GM23338 (cell line): ENCODE measurements around the gene RIPK4. TPM values are rescaled to one million over a fixed set of nuclear protein-coding genes. Genes with fewer than 3 reads are reported as not detected.

Experiments
- ATAC-seq: fragments of 200-7000 bp; cut with Tn5 transposase; 3 replicates; pipeline ENCODE4 v1.9.1; 2020
- DNase-seq: peaks from one replicate; pipeline ENCODE4 v3.0.0-alpha.2; 2015; ENCODE audit warnings: low spot score
- H2AFZ ChIP-seq: fragments of 200-600 bp; sonication (generic); 2 replicates; pipeline ENCODE4 v1.8.0; 2016; ENCODE audit warnings: antibody characterized with exemption, mild to moderate bottlenecking, moderate library complexity
- H3F3A ChIP-seq: fragments of 200-600 bp; sonication (generic); replicated peaks from 2 replicates; pipeline ENCODE4 v1.8.0; 2017; ENCODE audit warnings: antibody characterized with exemption, mixed run types, low read depth
- H3K27ac ChIP-seq: fragments of 200-600 bp; sonication (generic); 2 replicates; pipeline ENCODE4 v1.6.1; 2016; ENCODE audit warnings: low read depth
- H3K27me3 ChIP-seq: fragments of 200-600 bp; sonication (generic); 2 replicates; pipeline ENCODE4 v1.8.0; 2016; ENCODE audit warnings: mild to moderate bottlenecking, mixed run types, moderate library complexity; ENCODE audit not compliant: insufficient read depth
- H3K36me3 ChIP-seq: fragments of 200-600 bp; sonication (generic); 2 replicates; pipeline ENCODE4 v1.8.0; 2016; ENCODE audit warnings: mild to moderate bottlenecking; ENCODE audit not compliant: insufficient read depth
- H3K4me1 ChIP-seq: fragments of 200-600 bp; sonication (generic); 2 replicates; pipeline ENCODE4 v1.8.0; 2016; ENCODE audit warnings: mild to moderate bottlenecking, moderate library complexity; ENCODE audit not compliant: insufficient read depth
- H3K4me2 ChIP-seq: fragments of 200-600 bp; sonication (generic); 2 replicates; pipeline ENCODE4 v1.7.1; 2017; ENCODE audit warnings: mixed run types
- H3K4me3 ChIP-seq: fragments of 200-600 bp; sonication (generic); 2 replicates; pipeline ENCODE4 v1.6.1; 2016; ENCODE audit warnings: mixed run types
- H3K79me2 ChIP-seq: fragments of 200-600 bp; sonication (generic); replicated peaks from 2 replicates; pipeline ENCODE4 v1.8.0; 2017; ENCODE audit warnings: mild to moderate bottlenecking; ENCODE audit not compliant: insufficient read depth
- H3K9me2 ChIP-seq: fragments of 200-600 bp; sonication (generic); 2 replicates; pipeline ENCODE4 v1.8.0; 2017; ENCODE audit not compliant: insufficient read depth
- H4K20me1 ChIP-seq: fragments of 200-600 bp; sonication (generic); replicated peaks from 2 replicates; pipeline ENCODE4 v1.8.0; 2017; ENCODE audit warnings: mild to moderate bottlenecking; ENCODE audit not compliant: insufficient read depth
- H3K27ac Mint-ChIP-seq: 2 replicates; pipeline ENCODE4 v1.8.0; 2020; ENCODE audit warnings: inconsistent platforms, mild to moderate bottlenecking, moderate library complexity, mixed read lengths
- H3K27me3 Mint-ChIP-seq: 3 replicates; pipeline ENCODE4 v1.8.0; 2022; ENCODE audit warnings: low read depth, mild to moderate bottlenecking, moderate library complexity, mixed read lengths, inconsistent platforms; ENCODE audit not compliant: insufficient read depth, poor library complexity
- H3K36me3 Mint-ChIP-seq: 3 replicates; pipeline ENCODE4 v1.8.0; 2021; ENCODE audit warnings: low read depth, mild to moderate bottlenecking, inconsistent platforms, moderate library complexity, mixed read lengths
- H3K4me1 Mint-ChIP-seq: 3 replicates; pipeline ENCODE4 v1.8.0; 2020; ENCODE audit warnings: mild to moderate bottlenecking, inconsistent platforms, mixed read lengths
- H3K4me3 Mint-ChIP-seq: 3 replicates; pipeline ENCODE4 v1.8.0; 2021; ENCODE audit warnings: moderate library complexity, mild to moderate bottlenecking, inconsistent platforms, mixed read lengths
- H3K9me3 Mint-ChIP-seq: 3 replicates; pipeline ENCODE4 v1.8.0; 2020; ENCODE audit warnings: moderate library complexity, mild to moderate bottlenecking, inconsistent platforms, mixed read lengths
- CREB1 ChIP-seq: fragments of 250-450 bp; sonication (Bioruptor Pico); IDR thresholded peaks from 2 replicates; pipeline ENCODE4 v1.5.0; 2020; ENCODE audit warnings: low read depth, mild to moderate bottlenecking, moderate library complexity
- EZH2 ChIP-seq: fragments of 200-600 bp; sonication (generic); IDR thresholded peaks from one replicate; pipeline ENCODE4 v1.8.0; 2017; ENCODE audit warnings: antibody characterized with exemption, mild to moderate bottlenecking, low read depth; ENCODE audit not compliant: unreplicated experiment
- EZH2phosphoT487 ChIP-seq: fragments of 200-600 bp; sonication (generic); IDR thresholded peaks from one replicate; pipeline ENCODE4 v1.8.1; 2018; ENCODE audit warnings: antibody characterized with exemption; ENCODE audit not compliant: unreplicated experiment
- JUNB ChIP-seq: IDR thresholded peaks from one replicate; pipeline ENCODE4 v1.6.1; 2016; ENCODE audit warnings: antibody characterized with exemption; ENCODE audit not compliant: unreplicated experiment
- NANOG ChIP-seq: IDR thresholded peaks from 2 replicates; pipeline ENCODE4 v1.6.1; 2016; ENCODE audit warnings: antibody characterized with exemption, borderline replicate concordance
- POLR2AphosphoS5 ChIP-seq: IDR thresholded peaks from 2 replicates; pipeline ENCODE4 v1.6.1; 2016; ENCODE audit warnings: antibody characterized with exemption, low read depth
- ZNF114 ChIP-seq: fragments of 250-450 bp; sonication (Bioruptor Pico); IDR thresholded peaks from 2 replicates; pipeline ENCODE4 v1.5.0; 2020; ENCODE audit warnings: mild to moderate bottlenecking, moderate library complexity
- ZNF331 ChIP-seq: fragments of 250-450 bp; sonication (Bioruptor Pico); IDR thresholded peaks from 2 replicates; pipeline ENCODE4 v1.5.0; 2020; ENCODE audit warnings: low read depth, mild to moderate bottlenecking, moderate library complexity
- polyA plus RNA-seq: library from polyadenylated mRNA; unstranded; fragments of >200 nt; fragmentation: Nextera tagmentation; extraction: Ambion mirVana; gene quantifications from 2 replicates; pipeline ENCODE4 v1.2.1, GENCODE V29; 2016
- total RNA-seq: library from RNA; depleted of rRNA; stranded (reverse); fragments of >200 nt; shearing (Covaris generic); gene quantifications from 2 replicates; pipeline ENCODE4 v1.2.3, GENCODE V29; 2014
- TF ChIP-seq, protein P1 (sequence below), 2 experiments: fragments of 200-600 bp in 1 of 2; sonication (generic) in 1 of 2; conservative IDR thresholded peaks; 2 replicates each; pipeline versions ENCODE4 v1.5.1 to v1.6.1; 2016 to 2017; ENCODE audit warnings: antibody characterized with exemption in 2 of 2, low read depth in 2 of 2, mild to moderate bottlenecking in 2 of 2, moderate library complexity in 1 of 2
- TF ChIP-seq, protein P2 (sequence below): IDR thresholded peaks from one replicate; pipeline ENCODE4 v1.6.1; 2018; ENCODE audit warnings: antibody characterized with exemption; ENCODE audit not compliant: unreplicated experiment
- TF ChIP-seq, protein P3 (sequence below): IDR thresholded peaks from 2 replicates; pipeline ENCODE4 v1.6.1; 2016; ENCODE audit warnings: antibody characterized with exemption

Gene RIPK4
- total and polyA plus RNA-seq, 2 experiments from 2014 or later: 2.5 to 9.9 TPM

DNA sequence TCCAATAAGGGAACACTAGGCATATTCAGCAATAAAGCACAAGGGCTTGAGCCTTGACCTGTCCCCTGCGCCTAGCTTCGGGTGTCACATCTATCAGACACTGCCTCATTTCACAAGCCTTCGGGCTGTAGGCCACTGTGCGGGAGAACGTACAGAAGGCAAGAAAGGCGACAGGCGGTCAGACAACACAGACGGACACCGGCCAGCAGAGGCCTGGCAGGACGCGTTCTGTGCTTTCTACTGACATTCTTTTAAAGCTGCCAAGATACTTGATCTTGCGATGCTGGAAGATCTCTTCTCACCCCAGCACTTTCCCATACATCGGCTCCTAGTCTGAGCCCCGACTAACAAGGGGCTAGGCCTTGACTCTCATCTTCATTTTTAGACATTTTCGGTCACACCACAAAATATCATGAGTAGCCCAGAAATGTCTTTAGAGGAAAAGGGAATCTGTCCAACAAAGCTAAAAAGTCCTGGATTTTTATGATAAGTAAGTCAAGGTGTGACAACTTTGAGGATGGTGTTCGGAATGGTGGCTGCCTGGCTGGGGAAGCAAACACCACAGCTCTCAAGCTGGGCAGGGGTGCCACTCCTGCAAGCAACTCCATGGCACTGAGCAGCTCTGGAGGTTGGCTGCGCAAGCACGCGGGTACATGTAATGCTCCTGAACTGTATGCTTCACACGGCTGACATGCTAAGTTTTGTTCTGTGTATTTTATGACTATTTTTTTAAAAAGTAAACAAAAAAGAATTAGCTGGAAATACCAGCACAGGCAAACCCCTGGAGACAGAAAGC lies 18.7 kb downstream of the RIPK4 start:
- Mint-ChIP-seq H3K4me3 (no peak overlapping the region), H3K27me3 (peaks cover 9% of the 10 kb centered on the region), H3K36me3 (peaks cover 25% of the 10 kb centered on the region), H3K9me3 (no peaks in the 10 kb centered on the region; the same call in 2 of the 3 replicates), H3K4me1 (peaks cover 36% of the 10 kb centered on the region), H3K27ac (no peak overlapping the region)
- no peaks in the 10 kb centered on the region for H3K27me3 ChIP-seq
- H3K4me3 ChIP-seq: no peak overlapping the region
- H3K9me2 ChIP-seq: no peaks in the 10 kb centered on the region
- H3K36me3 ChIP-seq: no peaks in the 10 kb centered on the region; the same call in 1 of the 2 replicates
- peaks cover 8% of the 10 kb centered on the region for H3K4me1 ChIP-seq
- DNase-seq (no peak), ATAC-seq (no peak)
- H3K4me2 ChIP-seq: no peak overlapping the region
- no peaks in the 10 kb centered on the region for H3F3A ChIP-seq
- TF ChIP-seq, protein P1, sequence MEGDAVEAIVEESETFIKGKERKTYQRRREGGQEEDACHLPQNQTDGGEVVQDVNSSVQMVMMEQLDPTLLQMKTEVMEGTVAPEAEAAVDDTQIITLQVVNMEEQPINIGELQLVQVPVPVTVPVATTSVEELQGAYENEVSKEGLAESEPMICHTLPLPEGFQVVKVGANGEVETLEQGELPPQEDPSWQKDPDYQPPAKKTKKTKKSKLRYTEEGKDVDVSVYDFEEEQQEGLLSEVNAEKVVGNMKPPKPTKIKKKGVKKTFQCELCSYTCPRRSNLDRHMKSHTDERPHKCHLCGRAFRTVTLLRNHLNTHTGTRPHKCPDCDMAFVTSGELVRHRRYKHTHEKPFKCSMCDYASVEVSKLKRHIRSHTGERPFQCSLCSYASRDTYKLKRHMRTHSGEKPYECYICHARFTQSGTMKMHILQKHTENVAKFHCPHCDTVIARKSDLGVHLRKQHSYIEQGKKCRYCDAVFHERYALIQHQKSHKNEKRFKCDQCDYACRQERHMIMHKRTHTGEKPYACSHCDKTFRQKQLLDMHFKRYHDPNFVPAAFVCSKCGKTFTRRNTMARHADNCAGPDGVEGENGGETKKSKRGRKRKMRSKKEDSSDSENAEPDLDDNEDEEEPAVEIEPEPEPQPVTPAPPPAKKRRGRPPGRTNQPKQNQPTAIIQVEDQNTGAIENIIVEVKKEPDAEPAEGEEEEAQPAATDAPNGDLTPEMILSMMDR (conservative IDR thresholded peaks at IDR 0.05; ENCODE audit: low read depth in 2 of 2): no peak
- TF ChIP-seq ZNF331 (CRISPR knock-in tag): no peak
- TF ChIP-seq ZNF114 (CRISPR knock-in tag): no peak
- no peak for TF ChIP-seq EZH2
- TF ChIP-seq, protein P2, sequence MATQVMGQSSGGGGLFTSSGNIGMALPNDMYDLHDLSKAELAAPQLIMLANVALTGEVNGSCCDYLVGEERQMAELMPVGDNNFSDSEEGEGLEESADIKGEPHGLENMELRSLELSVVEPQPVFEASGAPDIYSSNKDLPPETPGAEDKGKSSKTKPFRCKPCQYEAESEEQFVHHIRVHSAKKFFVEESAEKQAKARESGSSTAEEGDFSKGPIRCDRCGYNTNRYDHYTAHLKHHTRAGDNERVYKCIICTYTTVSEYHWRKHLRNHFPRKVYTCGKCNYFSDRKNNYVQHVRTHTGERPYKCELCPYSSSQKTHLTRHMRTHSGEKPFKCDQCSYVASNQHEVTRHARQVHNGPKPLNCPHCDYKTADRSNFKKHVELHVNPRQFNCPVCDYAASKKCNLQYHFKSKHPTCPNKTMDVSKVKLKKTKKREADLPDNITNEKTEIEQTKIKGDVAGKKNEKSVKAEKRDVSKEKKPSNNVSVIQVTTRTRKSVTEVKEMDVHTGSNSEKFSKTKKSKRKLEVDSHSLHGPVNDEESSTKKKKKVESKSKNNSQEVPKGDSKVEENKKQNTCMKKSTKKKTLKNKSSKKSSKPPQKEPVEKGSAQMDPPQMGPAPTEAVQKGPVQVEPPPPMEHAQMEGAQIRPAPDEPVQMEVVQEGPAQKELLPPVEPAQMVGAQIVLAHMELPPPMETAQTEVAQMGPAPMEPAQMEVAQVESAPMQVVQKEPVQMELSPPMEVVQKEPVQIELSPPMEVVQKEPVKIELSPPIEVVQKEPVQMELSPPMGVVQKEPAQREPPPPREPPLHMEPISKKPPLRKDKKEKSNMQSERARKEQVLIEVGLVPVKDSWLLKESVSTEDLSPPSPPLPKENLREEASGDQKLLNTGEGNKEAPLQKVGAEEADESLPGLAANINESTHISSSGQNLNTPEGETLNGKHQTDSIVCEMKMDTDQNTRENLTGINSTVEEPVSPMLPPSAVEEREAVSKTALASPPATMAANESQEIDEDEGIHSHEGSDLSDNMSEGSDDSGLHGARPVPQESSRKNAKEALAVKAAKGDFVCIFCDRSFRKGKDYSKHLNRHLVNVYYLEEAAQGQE: no peak
- no peak for TF ChIP-seq POLR2AphosphoS5
- H3K79me2 ChIP-seq: no peaks in the 10 kb centered on the region; the same call in 1 of the 2 replicates
- peaks cover 7% of the 10 kb centered on the region; the same call in 1 of the 2 replicates for H4K20me1 ChIP-seq
- H3K27ac ChIP-seq: no peak overlapping the region
- no peak overlapping the region for H2AFZ ChIP-seq

DNA sequence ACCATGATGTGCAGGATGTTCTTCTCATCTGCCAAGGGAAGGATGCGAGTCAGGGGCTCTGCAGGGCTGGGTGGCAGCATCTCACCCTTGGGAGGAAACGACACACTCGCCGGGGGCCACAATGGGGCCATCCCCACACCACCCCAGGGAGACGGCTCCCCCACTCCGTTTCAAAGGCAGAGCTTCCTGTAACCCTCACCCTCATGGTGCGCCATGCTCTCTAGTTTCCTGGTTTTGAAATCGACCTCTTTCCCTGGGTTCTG lies 20.2 kb downstream of the RIPK4 start:
- no peak overlapping the region for H3K4me2 ChIP-seq
- no peaks in the 10 kb centered on the region for H3K9me2 ChIP-seq
- H2AFZ ChIP-seq: no peak overlapping the region
- no peaks in the 10 kb centered on the region for H3K4me1 ChIP-seq
- ATAC-seq (no peak), DNase-seq (no peak)
- Mint-ChIP-seq H3K4me1 (peaks cover 21% of the 10 kb centered on the region), H3K36me3 (peaks cover 35% of the 10 kb centered on the region), H3K27me3 (peaks cover 6% of the 10 kb centered on the region), H3K4me3 (no peak overlapping the region), H3K9me3 (no peaks in the 10 kb centered on the region; the same call in 2 of the 3 replicates), H3K27ac (no peak overlapping the region)
- no peak overlapping the region for H3K4me3 ChIP-seq
- H4K20me1 ChIP-seq: 0 out of 2 replicates have a peak, but pooled peaks cover 7% of the 10 kb centered on the region
- H3K36me3 ChIP-seq: no peaks in the 10 kb centered on the region; the same call in 1 of the 2 replicates
- no peaks in the 10 kb centered on the region for H3K27me3 ChIP-seq
- no peaks in the 10 kb centered on the region for H3F3A ChIP-seq
- H3K27ac ChIP-seq: no peak overlapping the region
- no peaks in the 10 kb centered on the region for H3K79me2 ChIP-seq
- TF ChIP-seq, protein P3, sequence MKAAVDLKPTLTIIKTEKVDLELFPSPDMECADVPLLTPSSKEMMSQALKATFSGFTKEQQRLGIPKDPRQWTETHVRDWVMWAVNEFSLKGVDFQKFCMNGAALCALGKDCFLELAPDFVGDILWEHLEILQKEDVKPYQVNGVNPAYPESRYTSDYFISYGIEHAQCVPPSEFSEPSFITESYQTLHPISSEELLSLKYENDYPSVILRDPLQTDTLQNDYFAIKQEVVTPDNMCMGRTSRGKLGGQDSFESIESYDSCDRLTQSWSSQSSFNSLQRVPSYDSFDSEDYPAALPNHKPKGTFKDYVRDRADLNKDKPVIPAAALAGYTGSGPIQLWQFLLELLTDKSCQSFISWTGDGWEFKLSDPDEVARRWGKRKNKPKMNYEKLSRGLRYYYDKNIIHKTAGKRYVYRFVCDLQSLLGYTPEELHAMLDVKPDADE: no peak
- TF ChIP-seq NANOG (no peak), CREB1 (CRISPR knock-in tag) (no peak), ZNF331 (CRISPR knock-in tag) (no peak), EZH2phosphoT487 (no peak), EZH2 (no peak), JUNB (no peak)
- TF ChIP-seq, protein P1 (conservative IDR thresholded peaks at IDR 0.05; ENCODE audit: low read depth in 2 of 2): no peak
